Adrenal gland (tissue), 5 donors: ENCODE measurements around the gene GMPR2.

Experiments
- CTCF ChIP-seq, 6 experiments: fragments of 450-650 bp in 4 of 6; fragments of 200-600 bp in 2 of 6; sonication (generic) in 1 of 6; IDR thresholded peaks; 1 replicate in 5 of 6; 2 replicates in 1 of 6; pipeline versions ENCODE4 v1.5.1 to v1.8.0; 2016 to 2021; ENCODE audit warnings: antibody characterized with exemption in 6 of 6, mild to moderate bottlenecking in 2 of 6, moderate library complexity in 1 of 6
- POLR2A ChIP-seq, 2 donors: fragments of 450-650 bp; IDR thresholded peaks; one replicate each; pipeline ENCODE4 v1.6.1; 2017; ENCODE audit warnings: antibody characterized with exemption in 2 of 2, mild to moderate bottlenecking in 2 of 2, moderate library complexity in 1 of 2
- donor health status: DM: no; HTN: no; CAD: no.

- no peak for TF ChIP-seq CTCF (IDR thresholded peaks at IDR 0.05)
- no peak for TF ChIP-seq POLR2A (IDR thresholded peaks at IDR 0.05)
Observed at GRCh38 chr14:24211311-24211710, 21.4 kb upstream of the GMPR2 start.
